K562 (cell line): Measurements from ENCODE around the gene CTDNEP1.

Experiments used
- ERF ChIP-seq: fragments of 450-650 bp; formaldehyde crosslinking; IDR thresholded peaks from 2 replicates; pipeline ENCODE4 v1.4.0; 2020; ENCODE audit warnings: mild to moderate bottlenecking, mixed read lengths
- RHOXF2B ChIP-seq: fragments of 250-450 bp; sonication (Bioruptor Pico); conservative IDR thresholded peaks from 2 replicates; pipeline ENCODE4 v1.5.1; 2021
- SMC3 ChIP-seq: conservative IDR thresholded peaks from 2 replicates; pipeline ENCODE4 v1.6.1; 2011; ENCODE audit warnings: low read depth, low read length, improper control_type of control experiment; ENCODE audit not compliant: insufficient read depth
- TEAD4 ChIP-seq, 2 experiments: sonication (generic) in 1 of 2; formaldehyde crosslinking in 1 of 2; IDR thresholded peaks; 2 replicates each; pipeline versions ENCODE4 v1.6.1 to v1.8.0; 2012 to 2022; ENCODE audit warnings: borderline replicate concordance in 1 of 2, inconsistent platforms in 1 of 2, low read length in 1 of 2, mild to moderate bottlenecking in 1 of 2, missing genetic modification reagents in 1 of 2
- ZBTB1 ChIP-seq: sonication (generic); formaldehyde crosslinking; IDR thresholded peaks from 2 replicates; pipeline ENCODE4 v1.8.1; 2023; ENCODE audit warnings: missing genetic modification reagents, low read depth, mild to moderate bottlenecking, borderline replicate concordance
- TF ChIP-seq, protein P1 (sequence below), 2 experiments: fragments of 450-650 bp; IDR thresholded peaks; 2 replicates each; pipeline ENCODE4 v1.6.1; 2016; ENCODE audit warnings: mild to moderate bottlenecking in 2 of 2, borderline replicate concordance in 1 of 2, low read depth in 1 of 2, moderate library complexity in 1 of 2
- TF ChIP-seq, protein P2 (sequence below), 3 experiments: IDR thresholded peaks in 2 of 3; conservative IDR thresholded peaks in 1 of 3; 2 replicates each; pipeline ENCODE4 v1.5.1; 2011 to 2012; ENCODE audit warnings: low read length in 3 of 3, mild to moderate bottlenecking in 3 of 3, control low read depth in 2 of 3, improper control_type of control experiment in 1 of 3, inconsistent platforms in 1 of 3, low read depth in 1 of 3, mixed read lengths in 1 of 3, moderate library complexity in 1 of 3; ENCODE audit not compliant: insufficient read depth in 2 of 3

DNA sequence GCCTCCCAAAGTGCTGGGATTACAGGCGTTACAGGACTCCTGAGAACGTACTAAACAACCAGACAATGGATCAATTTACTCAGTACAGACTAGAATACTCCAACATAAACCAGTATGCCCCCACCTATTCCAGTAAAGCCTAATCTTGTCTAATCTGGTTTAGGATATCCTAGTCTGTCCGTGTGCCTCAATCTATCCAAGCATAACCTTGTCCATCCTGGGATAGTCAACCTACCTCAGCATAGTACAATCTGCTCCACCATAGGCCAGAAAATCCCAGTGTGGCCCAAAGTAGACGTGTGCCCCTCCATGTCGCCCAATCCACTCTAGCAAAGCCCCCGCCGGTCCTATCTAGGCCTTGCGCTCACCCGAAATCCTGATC lies 17.8 kb downstream of the CTDNEP1 start:
- no peak for TF ChIP-seq ZBTB1 (CRISPR knock-in tag)
- TF ChIP-seq SMC3 = no peak
- no peak for TF ChIP-seq RHOXF2B (CRISPR knock-in tag)
- TF ChIP-seq TEAD4 (IDR thresholded peaks at IDR 0.05; ENCODE audit: low read length) = no peak
- no peak for TF ChIP-seq TEAD4 (CRISPR knock-in tag; IDR thresholded peaks at IDR 0.05; ENCODE audit: borderline replicate concordance)
- TF ChIP-seq, protein P1, sequence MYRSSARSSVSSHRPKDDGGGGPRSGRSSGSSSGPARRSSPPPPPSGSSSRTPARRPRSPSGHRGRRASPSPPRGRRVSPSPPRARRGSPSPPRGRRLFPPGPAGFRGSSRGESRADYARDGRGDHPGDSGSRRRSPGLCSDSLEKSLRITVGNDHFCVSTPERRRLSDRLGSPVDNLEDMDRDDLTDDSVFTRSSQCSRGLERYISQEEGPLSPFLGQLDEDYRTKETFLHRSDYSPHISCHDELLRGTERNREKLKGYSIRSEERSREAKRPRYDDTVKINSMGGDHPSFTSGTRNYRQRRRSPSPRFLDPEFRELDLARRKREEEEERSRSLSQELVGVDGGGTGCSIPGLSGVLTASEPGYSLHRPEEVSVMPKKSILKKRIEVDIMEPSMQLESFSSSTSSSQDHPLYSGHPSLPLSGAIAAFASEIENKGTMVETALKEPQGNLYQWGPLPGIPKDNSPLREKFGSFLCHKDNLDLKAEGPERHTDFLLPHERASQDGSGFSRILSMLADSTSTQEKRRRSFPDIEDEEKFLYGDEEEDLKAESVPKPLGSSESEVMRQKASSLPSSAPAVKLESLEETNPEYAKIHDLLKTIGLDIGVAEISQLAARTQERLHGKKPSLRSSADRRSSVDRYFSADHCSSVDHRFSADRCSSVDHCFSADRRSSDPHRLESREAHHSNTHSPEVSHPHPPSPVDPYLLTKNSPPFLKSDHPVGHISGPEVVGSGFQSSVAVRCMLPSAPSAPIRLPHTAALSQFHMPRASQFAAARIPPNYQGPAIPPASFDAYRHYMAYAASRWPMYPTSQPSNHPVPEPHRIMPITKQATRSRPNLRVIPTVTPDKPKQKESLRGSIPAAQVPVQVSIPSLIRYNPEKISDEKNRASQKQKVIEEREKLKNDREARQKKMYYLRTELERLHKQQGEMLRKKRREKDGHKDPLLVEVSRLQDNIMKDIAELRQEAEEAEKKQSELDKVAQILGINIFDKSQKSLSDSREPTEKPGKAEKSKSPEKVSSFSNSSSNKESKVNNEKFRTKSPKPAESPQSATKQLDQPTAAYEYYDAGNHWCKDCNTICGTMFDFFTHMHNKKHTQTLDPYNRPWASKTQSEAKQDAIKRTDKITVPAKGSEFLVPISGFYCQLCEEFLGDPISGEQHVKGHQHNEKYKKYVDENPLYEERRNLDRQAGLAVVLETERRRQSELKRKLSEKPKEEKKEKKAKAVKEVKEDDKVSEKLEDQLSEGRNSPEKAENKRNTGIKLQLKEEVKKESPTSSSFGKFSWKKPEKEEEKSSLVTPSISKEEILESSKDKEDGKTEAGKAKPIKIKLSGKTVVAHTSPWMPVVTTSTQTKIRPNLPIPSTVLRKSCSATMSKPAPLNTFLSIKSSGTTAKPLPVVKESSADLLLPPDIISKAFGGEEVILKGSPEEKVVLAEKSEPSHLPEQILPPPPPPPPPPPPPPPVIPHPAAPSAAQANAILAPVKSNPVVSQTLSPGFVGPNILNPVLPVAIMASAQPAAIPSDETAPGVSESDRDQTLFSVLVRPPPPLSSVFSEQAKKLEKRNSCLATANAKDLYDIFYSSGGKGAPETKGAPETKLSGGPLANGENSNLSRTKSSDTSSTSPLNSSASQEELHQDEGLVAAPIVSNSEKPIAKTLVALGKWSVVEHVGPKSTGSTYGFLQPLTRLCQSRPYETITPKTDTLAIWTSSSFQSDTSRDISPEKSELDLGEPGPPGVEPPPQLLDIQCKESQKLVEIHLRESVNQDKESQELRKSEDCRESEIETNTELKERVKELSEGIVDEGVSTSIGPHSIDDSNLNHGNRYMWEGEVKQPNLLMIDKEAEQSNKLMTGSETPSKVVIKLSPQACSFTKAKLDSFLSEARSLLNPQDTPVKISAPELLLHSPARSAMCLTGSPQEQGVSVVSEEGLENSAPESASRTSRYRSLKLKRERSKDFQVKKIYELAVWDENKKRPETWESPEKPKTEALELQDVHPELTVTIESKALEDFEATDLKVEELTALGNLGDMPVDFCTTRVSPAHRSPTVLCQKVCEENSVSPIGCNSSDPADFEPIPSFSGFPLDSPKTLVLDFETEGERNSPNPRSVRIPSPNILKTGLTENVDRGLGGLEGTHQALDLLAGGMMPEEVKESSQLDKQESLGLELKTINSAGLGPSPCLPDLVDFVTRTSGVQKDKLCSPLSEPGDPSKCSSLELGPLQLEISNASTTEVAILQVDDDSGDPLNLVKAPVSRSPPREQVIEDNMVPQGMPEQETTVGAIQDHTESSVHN (IDR thresholded peaks at IDR 0.05; ENCODE audit: borderline replicate concordance in 1 of 2, low read depth in 1 of 2) = no peak
- TF ChIP-seq ERF (CRISPR knock-in tag) = no peak
- TF ChIP-seq, protein P2, sequence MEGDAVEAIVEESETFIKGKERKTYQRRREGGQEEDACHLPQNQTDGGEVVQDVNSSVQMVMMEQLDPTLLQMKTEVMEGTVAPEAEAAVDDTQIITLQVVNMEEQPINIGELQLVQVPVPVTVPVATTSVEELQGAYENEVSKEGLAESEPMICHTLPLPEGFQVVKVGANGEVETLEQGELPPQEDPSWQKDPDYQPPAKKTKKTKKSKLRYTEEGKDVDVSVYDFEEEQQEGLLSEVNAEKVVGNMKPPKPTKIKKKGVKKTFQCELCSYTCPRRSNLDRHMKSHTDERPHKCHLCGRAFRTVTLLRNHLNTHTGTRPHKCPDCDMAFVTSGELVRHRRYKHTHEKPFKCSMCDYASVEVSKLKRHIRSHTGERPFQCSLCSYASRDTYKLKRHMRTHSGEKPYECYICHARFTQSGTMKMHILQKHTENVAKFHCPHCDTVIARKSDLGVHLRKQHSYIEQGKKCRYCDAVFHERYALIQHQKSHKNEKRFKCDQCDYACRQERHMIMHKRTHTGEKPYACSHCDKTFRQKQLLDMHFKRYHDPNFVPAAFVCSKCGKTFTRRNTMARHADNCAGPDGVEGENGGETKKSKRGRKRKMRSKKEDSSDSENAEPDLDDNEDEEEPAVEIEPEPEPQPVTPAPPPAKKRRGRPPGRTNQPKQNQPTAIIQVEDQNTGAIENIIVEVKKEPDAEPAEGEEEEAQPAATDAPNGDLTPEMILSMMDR (IDR thresholded peaks at IDR 0.05 in 2 of 3, conservative IDR thresholded peaks at IDR 0.05 in 1 of 3; ENCODE audit: insufficient read depth in 2 of 3, low read depth in 1 of 3, low read length in 3 of 3) = no peak
